MCF 10A (cell line): Measurements from ENCODE around the gene LRIT3. TPM values are rescaled to one million over a fixed set of nuclear protein-coding genes. Genes with fewer than 3 reads are reported as not detected.

ENCODE experiments used
- BruUV-seq: library from RNA; stranded (reverse); fragments of 400-500 nt; replicated peaks from 2 replicates; lab custom pipeline; 2021; lab: Mats Ljungman, UMichigan
- CTCF ChIA-PET: fragments of 300-600 bp; sonication (Branson Sonifier 250); formaldehyde crosslinking; extraction: SDS; loops from one replicate; lab custom pipeline; 2021; ENCODE audit warnings: antibody characterized with exemption, inconsistent platforms; lab: Yijun Ruan, JAX
- POLR2A ChIA-PET: fragments of 300-600, 350-650 bp; sonication (Branson Sonifier 250); formaldehyde crosslinking; extraction: SDS; loops from one replicate; lab custom pipeline; 2020; ENCODE audit warnings: antibody characterized with exemption, inconsistent platforms; lab: Yijun Ruan, JAX
- DNase-seq: peaks from one replicate; pipeline ENCODE4 v3.0.0-alpha.2; 2018; ENCODE audit not compliant: unreplicated experiment
- H3K27ac Mint-ChIP-seq: one replicate; pipeline ENCODE4 v1.8.0; 2022; ENCODE audit warnings: mild to moderate bottlenecking, low read depth, mixed read lengths; ENCODE audit not compliant: unreplicated experiment
- H3K27me3 Mint-ChIP-seq: one replicate; pipeline ENCODE4 v1.8.0; 2022; ENCODE audit warnings: mixed read lengths; ENCODE audit not compliant: insufficient read depth, unreplicated experiment
- H3K36me3 Mint-ChIP-seq: one replicate; pipeline ENCODE4 v1.8.0; 2022; ENCODE audit warnings: mild to moderate bottlenecking, moderate library complexity, mixed read lengths; ENCODE audit not compliant: insufficient read depth, unreplicated experiment
- H3K4me1 Mint-ChIP-seq: one replicate; pipeline ENCODE4 v1.8.0; 2022; ENCODE audit warnings: mixed read lengths; ENCODE audit not compliant: insufficient read depth, unreplicated experiment
- H3K4me3 Mint-ChIP-seq: one replicate; pipeline ENCODE4 v1.8.0; 2022; ENCODE audit warnings: mild to moderate bottlenecking, moderate library complexity, mixed read lengths; ENCODE audit not compliant: unreplicated experiment
- H3K9me3 Mint-ChIP-seq: one replicate; pipeline ENCODE4 v1.8.0; 2022; ENCODE audit warnings: mixed read lengths; ENCODE audit not compliant: unreplicated experiment
- intact Hi-C: fragments of 100-400 bp; cut with micrococcal nuclease; formaldehyde crosslinking; loops from 2 replicates; pipeline ENCODE4 v1.14.1; 2022
- total RNA-seq: library from RNA; stranded (reverse); gene quantifications from 2 replicates; pipeline ENCODE4 v1.2.3, GENCODE V29; 2022
- TF ChIP-seq, protein P1 (sequence below): fragments of 200-600 bp; IDR thresholded peaks from one replicate; pipeline ENCODE4 v1.8.0; 2022; ENCODE audit warnings: antibody characterized with exemption, mild to moderate bottlenecking; ENCODE audit not compliant: unreplicated experiment

The LRIT3 gene
- total RNA-seq, 1 experiment from 2014 or later, result 0.35 TPM

- H3K36me3 Mint-ChIP-seq, result no peaks in the 10 kb centered on the region
- H3K4me1 Mint-ChIP-seq, result no peaks in the 10 kb centered on the region
- BruUV-seq, result no TSS peak
- CTCF ChIA-PET, result no interaction called here
- no peak overlapping the region for H3K4me3 Mint-ChIP-seq
- H3K9me3 Mint-ChIP-seq, result no peaks in the 10 kb centered on the region
- no peak overlapping the region for H3K27ac Mint-ChIP-seq
- intact Hi-C loops, result no loop called here
- H3K27me3 Mint-ChIP-seq, result no peaks in the 10 kb centered on the region
- DNase-seq, result no peak
- POLR2A ChIA-PET, result no interaction called here
- TF ChIP-seq, protein P1, sequence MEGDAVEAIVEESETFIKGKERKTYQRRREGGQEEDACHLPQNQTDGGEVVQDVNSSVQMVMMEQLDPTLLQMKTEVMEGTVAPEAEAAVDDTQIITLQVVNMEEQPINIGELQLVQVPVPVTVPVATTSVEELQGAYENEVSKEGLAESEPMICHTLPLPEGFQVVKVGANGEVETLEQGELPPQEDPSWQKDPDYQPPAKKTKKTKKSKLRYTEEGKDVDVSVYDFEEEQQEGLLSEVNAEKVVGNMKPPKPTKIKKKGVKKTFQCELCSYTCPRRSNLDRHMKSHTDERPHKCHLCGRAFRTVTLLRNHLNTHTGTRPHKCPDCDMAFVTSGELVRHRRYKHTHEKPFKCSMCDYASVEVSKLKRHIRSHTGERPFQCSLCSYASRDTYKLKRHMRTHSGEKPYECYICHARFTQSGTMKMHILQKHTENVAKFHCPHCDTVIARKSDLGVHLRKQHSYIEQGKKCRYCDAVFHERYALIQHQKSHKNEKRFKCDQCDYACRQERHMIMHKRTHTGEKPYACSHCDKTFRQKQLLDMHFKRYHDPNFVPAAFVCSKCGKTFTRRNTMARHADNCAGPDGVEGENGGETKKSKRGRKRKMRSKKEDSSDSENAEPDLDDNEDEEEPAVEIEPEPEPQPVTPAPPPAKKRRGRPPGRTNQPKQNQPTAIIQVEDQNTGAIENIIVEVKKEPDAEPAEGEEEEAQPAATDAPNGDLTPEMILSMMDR, result no peak
Measured at GRCh38 chr4:109902559-109903251, 54.8 kb downstream of the LRIT3 start.

DNA sequence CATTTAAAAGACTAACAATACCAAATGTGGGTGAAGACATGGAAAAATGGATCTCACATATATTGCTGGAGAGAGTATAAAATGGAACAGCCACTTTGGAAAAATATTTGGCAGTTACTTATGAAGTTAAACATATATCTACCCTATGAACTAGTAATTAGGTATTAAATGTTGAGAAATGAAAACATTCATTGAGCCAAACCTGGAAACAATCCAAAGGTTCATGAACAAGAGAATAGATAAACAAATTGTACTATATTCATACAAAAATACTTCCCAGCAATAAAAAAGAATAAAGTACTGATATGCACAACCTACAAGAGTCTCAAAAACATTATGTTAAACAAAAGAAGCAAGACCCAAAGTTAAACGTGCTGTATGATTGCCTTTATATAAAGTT, 60.8 kb downstream of the LRIT3 start:
- CTCF ChIA-PET, result no interaction called here
- no peaks in the 10 kb centered on the region for H3K27me3 Mint-ChIP-seq

DNA sequence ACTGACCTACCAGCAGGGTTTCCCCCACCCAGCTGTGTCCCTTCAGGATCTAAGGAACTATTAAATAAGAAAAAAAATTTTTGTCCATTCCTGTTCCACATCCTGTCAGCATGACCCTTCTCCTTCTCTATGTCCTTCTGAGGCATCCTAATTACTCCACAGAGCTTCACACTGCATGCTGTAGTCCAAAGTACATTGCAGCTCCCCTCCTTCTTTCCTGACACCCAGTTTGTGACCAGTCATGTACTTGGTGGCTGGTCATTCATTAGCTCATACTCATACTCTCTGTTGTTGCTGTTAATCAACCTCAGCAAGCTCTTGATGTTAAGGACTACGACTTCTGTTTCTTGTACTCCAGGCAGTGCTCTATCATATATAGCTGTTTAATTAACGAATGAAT, 62.3 kb downstream of the LRIT3 start:
- TF ChIP-seq, protein P1, result no peak
- intact Hi-C loops, result no loop called here
- no peak for DNase-seq
- no peak overlapping the region for H3K4me3 Mint-ChIP-seq
- no peaks in the 10 kb centered on the region for H3K9me3 Mint-ChIP-seq
- peaks cover 11% of the 10 kb centered on the region for H3K4me1 Mint-ChIP-seq
- BruUV-seq, result no TSS peak
- H3K27ac Mint-ChIP-seq, result no peak overlapping the region
- ChIA-PET CTCF (interaction anchor here (0.6 to 1.0 kb wide), 4 partner anchors 10 to 481 kb away, joined by 3 to 4 read pairs (median 3); no protein-coding TSS in a partner anchor), POLR2A (no interaction called here)
- no peaks in the 10 kb centered on the region for H3K27me3 Mint-ChIP-seq
- no peaks in the 10 kb centered on the region for H3K36me3 Mint-ChIP-seq

More for the DNA sequence above, 60.8 kb downstream of the LRIT3 start:
- intact Hi-C loops, result no loop called here
- H3K4me1 Mint-ChIP-seq, result peaks cover 11% of the 10 kb centered on the region
- no TSS peak for BruUV-seq
- POLR2A ChIA-PET, result no interaction called here
- TF ChIP-seq, protein P1, result no peak
- H3K9me3 Mint-ChIP-seq, result no peaks in the 10 kb centered on the region
- no peak overlapping the region for H3K27ac Mint-ChIP-seq
- peak; percentile 20 for DNase-seq
- H3K4me3 Mint-ChIP-seq, result no peak overlapping the region
- no peaks in the 10 kb centered on the region for H3K36me3 Mint-ChIP-seq

DNA sequence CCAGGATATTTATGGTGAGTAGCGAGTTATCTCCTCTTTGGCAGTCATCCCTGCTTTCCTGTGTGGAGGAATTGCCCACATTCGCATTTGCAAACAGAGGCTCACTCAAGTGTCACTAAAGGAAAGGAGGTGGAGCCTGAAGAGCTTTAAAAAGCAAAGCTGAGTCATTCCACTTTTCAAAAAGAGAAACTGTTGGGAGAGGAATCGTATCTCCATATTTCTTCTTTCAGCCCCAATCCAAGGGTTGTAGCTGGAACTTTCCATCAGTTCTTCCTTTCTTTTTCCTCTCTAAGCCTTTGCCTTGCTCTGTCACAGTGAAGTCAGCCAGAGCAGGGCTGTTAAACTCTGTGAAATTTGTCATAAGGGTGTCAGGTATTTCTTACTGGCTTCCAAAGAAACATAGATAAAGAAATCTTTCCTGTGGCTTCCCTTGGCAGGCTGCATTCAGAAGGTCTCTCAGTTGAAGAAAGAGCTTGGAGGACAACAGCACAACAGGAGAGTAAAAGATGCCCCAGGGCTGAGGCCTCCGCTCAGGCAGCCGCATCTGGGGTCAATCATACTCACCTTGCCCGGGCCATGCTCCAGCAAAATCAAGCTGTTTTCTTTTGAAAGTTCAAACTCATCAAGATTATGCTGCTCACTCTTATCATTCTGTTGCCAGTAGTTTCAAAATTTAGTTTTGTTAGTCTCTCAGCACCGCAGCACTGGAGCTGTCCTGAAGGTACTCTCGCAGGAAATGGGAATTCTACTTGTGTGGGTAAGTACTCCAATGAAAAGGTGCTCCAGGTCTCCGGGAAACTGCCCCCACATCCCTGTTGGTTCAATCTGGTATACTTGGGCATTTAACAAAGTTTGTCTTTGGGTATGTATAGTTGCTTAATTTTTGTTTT, 65.0 kb downstream of the LRIT3 start, which contains the start of gene EGF:
Gene EGF, plus strand, starts transcription at position 178 of the 890 bp plus-strand sequence. Its CDS starts 453 bp downstream, at position 631.
- ChIA-PET CTCF (interaction anchor here (0.6 to 1.3 kb wide), 3 partner anchors 67 to 507 kb away, joined by 3 to 5 read pairs (median 4); no protein-coding TSS in a partner anchor), POLR2A (interaction anchor here (1.2 kb wide), 1 partner anchor 8 kb away, joined by 4 read pairs; no protein-coding TSS in a partner anchor)
- Mint-ChIP-seq H3K4me1 (peaks cover 11% of the 10 kb centered on the region), H3K9me3 (no peaks in the 10 kb centered on the region), H3K27me3 (no peaks in the 10 kb centered on the region), H3K36me3 (no peaks in the 10 kb centered on the region), H3K4me3 (no peak within 1 kb of the TSS), H3K27ac (peak within 1 kb of the TSS; percentile 39)
- no TSS peak for BruUV-seq
- DNase-seq, result peak; percentile 50
- TF ChIP-seq, protein P1, result no peak
- intact Hi-C loops, result no loop called here
